Tongue (tissue), 2 donors: ENCODE measurements around the gene ZHX3. TPM values are rescaled to one million over a fixed set of nuclear protein-coding genes. Genes with fewer than 3 reads are reported as not detected.
A peak's percentile ranks its signal among the peaks of the same experiment; 100 is the strongest.

Source experiments
- DNase-seq: peaks from one replicate; pipeline ENCODE4 v3.0.0-alpha.2; 2015
- total RNA-seq: library from RNA; depleted of rRNA; stranded (reverse); fragments of >200 nt; gene quantifications from one replicate; pipeline ENCODE4 v1.2.3, GENCODE V29; 2014

ZHX3 gene
- total RNA-seq, 1 donor from 2014 or later, result 18.1 TPM

GRCh38 chr20:41185013-41185757 lies 132.3 kb downstream of the ZHX3 start:
- peak; percentile 17 for DNase-seq

DNA sequence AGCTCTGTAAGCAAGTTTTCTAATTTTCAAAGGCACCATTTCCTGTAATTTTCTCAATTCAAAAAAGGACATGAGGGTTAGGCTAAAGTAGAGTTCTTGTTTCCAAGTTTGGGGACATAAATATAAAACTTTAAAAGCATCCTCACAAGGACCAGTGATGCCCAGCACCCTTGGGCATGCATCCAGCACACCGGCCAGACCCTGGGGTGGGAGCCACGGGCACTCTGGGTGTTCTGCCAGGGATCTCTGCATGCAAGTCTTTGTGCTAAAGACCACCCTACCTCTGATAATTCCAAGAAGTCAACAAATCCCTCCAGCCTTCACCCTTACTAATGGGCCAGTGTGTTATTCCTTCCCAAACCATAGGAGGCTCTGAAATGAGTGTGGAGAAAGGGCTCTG lies 133.7 kb downstream of the ZHX3 start:
- no peak for DNase-seq

GRCh38 chr20:41183391-41183790 lies 134.1 kb downstream of the ZHX3 start:
- DNase-seq, result no peak

- DNase-seq, result no peak
Observed at GRCh38 chr20:41182296-41183212, 135.0 kb downstream of the ZHX3 start.

DNA sequence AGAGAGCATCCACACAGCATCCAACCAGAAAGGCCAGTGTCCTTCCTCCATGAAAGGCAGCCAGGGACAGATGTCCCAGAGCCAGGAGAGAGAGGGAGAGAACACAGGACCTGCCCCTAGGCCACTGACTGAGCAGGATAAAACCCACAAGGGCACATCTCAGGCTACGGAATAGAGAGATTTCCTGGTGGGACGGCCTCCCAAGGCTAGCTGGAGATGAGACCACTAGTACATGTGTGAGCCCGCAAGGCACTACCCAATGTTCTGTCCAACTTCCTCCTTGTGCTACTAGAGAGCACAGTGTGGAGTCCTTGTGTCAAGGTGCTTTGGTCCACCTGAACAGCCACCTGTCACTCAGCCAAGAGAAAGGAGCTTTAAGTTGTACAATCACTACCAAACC lies 136.0 kb downstream of the ZHX3 start:
- DNase-seq, result no peak

GRCh38 chr20:41180599-41181333 lies 136.8 kb downstream of the ZHX3 start:
- DNase-seq, result no peak

- no peak for DNase-seq
Observed at GRCh38 chr20:41179961-41180360, 137.6 kb downstream of the ZHX3 start.

DNA sequence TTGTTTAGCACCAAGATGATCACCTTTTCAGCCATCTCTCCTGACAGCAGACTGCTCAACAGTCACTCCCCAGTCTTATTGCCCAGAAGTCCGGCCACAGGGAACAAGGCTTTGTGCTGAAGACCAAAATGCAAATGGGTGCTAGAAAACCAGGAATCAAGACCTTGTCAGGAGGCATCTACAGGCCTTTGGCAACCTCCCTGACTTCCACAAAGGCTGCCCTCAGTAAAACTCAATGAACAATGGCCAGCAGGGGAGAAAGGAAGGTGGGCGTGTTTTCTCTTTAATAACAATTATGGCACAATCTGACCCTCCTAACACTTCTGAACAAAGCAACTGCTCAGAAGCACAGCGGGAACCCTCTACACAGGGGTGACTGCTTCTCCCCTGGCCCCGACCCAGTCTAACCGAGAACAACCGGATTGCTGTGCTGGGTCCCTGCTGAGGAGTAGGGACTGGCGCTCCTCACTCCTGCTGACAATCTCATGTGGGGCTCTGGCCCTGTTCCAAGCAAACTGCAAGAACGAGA lies 138.6 kb downstream of the ZHX3 start:
- peak; percentile 28 for DNase-seq

GRCh38 chr20:41178495-41178894 lies 139.0 kb downstream of the ZHX3 start:
- DNase-seq, result no peak

DNA sequence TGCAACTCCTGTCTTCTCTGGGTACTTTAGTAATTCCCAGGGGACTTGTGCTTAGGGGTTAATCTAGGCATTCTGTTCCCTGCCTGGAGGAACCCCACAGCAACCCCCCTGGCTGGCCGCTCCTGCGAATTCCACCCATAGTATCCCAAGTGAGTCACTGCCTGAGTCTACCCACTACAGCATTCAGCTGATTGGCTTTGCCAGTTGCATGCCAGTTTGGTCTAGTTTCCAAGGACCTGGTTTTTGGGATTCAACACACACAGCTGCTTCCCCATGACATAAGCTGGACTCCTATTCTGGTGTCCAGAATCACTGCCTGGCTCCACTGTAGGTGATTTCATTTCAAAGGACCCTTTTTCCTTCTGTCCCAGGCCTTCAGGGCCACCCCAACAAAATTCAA lies 139.9 kb downstream of the ZHX3 start:
- DNase-seq, result peak; percentile 69

- DNase-seq, result no peak
Observed at GRCh38 chr20:41176711-41177552, 140.6 kb downstream of the ZHX3 start.

DNA sequence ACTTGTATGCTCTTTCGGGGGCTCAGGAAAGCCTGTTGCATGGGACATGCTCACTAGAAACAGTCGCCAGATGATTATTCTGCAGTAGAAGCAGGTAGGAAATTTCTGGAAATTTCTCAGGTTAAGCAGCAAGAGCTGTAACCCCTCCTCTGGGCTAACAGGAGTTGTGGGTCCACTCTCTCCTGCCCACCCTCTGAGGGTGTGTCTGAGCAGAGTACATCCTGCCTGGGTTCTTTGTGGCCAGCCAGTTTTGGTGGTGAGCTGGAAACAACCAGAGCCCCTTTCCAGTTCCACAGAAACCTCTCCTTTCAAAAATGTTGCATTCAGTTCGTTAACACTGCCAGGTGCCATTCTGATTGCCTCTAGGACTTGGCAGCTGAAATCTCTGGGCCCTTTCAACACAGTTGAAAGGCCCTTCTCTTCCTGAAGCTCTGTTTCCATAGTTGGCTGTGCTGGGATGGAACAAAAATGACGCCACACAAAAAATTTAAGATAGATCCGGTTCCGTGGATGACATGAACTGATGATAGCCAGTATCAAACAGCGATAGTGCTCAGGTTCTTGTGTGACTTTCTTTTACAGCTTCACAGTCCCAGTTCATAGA lies 141.7 kb downstream of the ZHX3 start:
- no peak for DNase-seq

GRCh38 chr20:41175201-41175651 lies 142.3 kb downstream of the ZHX3 start:
- DNase-seq, result no peak

DNA sequence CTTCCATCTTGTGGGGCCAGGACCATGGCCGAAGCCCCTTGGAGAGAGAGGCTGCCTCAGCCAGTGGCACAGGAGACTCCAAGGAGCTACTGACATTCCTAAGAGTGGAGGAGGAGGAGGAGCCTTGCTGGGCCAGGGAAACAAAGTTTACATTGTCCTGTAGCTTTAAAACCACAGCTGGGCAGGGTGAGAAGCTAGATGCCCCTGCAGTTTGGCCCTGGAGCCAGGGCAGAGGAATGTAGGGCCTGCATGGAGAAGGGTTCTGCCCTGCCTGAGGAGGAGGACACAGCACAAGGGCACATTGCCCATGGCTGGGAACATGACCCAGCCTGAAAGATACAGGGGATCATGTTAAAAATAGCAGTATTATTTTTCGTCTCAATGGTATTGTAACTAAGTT lies 142.7 kb downstream of the ZHX3 start:
- no peak for DNase-seq

- no peak for DNase-seq
Observed at GRCh38 chr20:41174373-41174772, 143.2 kb downstream of the ZHX3 start.

GRCh38 chr20:41173791-41174341 lies 143.7 kb downstream of the ZHX3 start:
- DNase-seq, result no peak

GRCh38 chr20:41173161-41173721 lies 144.3 kb downstream of the ZHX3 start:
- DNase-seq, result peak; percentile 91

DNA sequence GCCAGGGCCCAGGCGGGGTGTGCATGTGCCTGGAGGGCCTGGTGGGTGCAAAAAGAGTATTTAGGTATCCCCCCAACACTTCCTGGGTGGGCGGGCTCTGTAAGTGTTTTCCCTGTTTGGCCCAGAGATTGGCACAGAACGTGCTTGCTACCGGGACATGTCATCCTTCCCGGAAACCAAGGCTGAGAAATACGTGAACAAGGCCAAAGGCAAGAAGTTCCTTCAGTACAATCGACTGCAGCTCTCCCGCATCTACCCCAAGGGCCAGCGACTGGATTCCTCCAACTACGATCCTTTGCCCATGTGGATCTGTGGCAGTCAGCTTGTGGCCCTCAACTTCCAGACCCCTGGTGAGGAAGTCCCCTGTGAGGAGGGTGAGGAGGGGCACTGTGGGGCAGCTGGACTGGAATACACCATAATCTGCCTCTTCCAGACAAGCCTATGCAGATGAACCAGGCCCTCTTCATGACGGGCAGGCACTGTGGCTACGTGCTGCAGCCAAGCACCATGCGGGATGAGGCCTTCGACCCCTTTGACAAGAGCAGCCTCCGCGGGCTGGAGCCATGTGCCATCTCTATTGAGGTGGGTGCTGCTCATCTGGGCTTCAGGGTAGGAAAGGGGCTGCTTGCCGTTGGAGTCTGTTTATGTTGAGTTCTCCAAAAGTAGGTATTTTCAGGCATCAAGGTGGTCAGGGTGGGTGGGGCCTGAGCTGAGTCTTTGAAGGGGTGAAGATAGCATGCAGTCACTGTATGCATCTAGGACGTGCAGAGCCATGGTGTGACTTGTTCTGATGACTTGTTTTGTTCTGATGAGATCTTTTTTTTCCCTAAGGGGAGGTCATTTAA lies 145.0 kb downstream of the ZHX3 start:
- no peak for DNase-seq

- DNase-seq, result no peak
Observed at GRCh38 chr20:41171736-41172295, 145.7 kb downstream of the ZHX3 start.
